HEK293T (cell line): ENCODE measurements around the gene FNDC3B.

Experiments used
- ARNT ChIP-seq: fragments of 450-650 bp; IDR thresholded peaks from 2 replicates; pipeline ENCODE4 v1.6.1; 2017; ENCODE audit warnings: mild to moderate bottlenecking
- ELF4 ChIP-seq: fragments of 450-650 bp; IDR thresholded peaks from 2 replicates; pipeline ENCODE4 v1.6.1; 2017; ENCODE audit warnings: antibody characterized with exemption
- L3MBTL2 ChIP-seq: fragments of 450-650 bp; conservative IDR thresholded peaks from 2 replicates; pipeline ENCODE4 v1.6.1; 2016; ENCODE audit warnings: mild to moderate bottlenecking
- SP1 ChIP-seq: fragments of 450-650 bp; IDR thresholded peaks from 2 replicates; pipeline ENCODE4 v1.6.1; 2017

DNA sequence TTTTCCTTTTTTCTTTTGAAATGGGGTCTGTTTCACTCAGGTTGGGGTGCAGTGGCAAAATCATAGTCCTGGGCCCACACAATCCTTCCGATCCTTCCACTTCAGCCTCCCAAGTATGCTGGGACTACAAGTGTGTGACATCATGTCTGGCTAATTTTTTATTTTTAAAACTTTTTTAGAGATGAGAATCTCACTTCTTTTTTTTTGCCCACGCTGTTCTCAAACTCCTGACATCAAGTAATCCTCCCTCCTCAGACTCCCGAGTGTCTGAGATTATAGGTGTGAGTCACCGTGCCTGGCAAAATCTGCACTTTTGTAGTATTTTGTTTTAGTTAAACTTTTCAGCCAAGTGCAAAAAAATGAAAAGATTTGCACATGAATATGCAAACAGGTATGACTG lies 171.0 kb downstream of the FNDC3B start:
- no peak for TF ChIP-seq SP1
- TF ChIP-seq L3MBTL2: no peak
- TF ChIP-seq ARNT: no peak
- TF ChIP-seq ELF4: no peak
